ENCODE measurements around the gene FAM174B.

The FAM174B gene

GRCh38 chr15:92647467-92648163 lies 8.0 kb downstream of the FAM174B start:
- Histone ChIP-seq H3K27ac (no peak overlapping the region), H3K4me3 (no peak overlapping the region)

GRCh38 chr15:92646216-92646615 lies 9.4 kb downstream of the FAM174B start:
- H3K4me3 ChIP-seq: no peak overlapping the region
- no peak overlapping the region for H3K27ac ChIP-seq

- H3K27ac ChIP-seq: peak overlapping the region in 3 of 21 experiments; percentile 10 to 50 (median 13)
Observed at GRCh38 chr15:92645731-92646130, 9.8 kb downstream of the FAM174B start.

GRCh38 chr15:92645051-92645631 lies 10.4 kb downstream of the FAM174B start:
- Histone ChIP-seq H3K27ac (peak overlapping the region in 2 of 21 experiments; percentile 10 to 50), H3K4me3 (no peak overlapping the region)

More at GRCh38 chr15:92645731-92646130, 9.8 kb downstream of the FAM174B start:
- no peak overlapping the region for H3K4me3 ChIP-seq

- no peak overlapping the region for H3K27ac ChIP-seq
- H3K4me3 ChIP-seq: no peak overlapping the region
Observed at GRCh38 chr15:92643849-92644815, 11.4 kb downstream of the FAM174B start.

GRCh38 chr15:92638709-92639365 lies 16.7 kb downstream of the FAM174B start:
- H3K27ac ChIP-seq: peak overlapping the region in 1 of 21 experiments; percentile 25
- no peak overlapping the region for H3K4me3 ChIP-seq

GRCh38 chr15:92638291-92638708 lies 17.3 kb downstream of the FAM174B start:
- Histone ChIP-seq H3K27ac (peak overlapping the region in 1 of 21 experiments; percentile 25), H3K4me3 (no peak overlapping the region)

GRCh38 chr15:92637626-92638025 lies 17.9 kb downstream of the FAM174B start:
- H3K27ac ChIP-seq: peak overlapping the region in 1 of 21 experiments; percentile 1
- no peak overlapping the region for H3K4me3 ChIP-seq

- no peak overlapping the region for H3K4me3 ChIP-seq
- H3K27ac ChIP-seq: no peak overlapping the region
Observed at GRCh38 chr15:92636908-92637481, 18.6 kb downstream of the FAM174B start.

GRCh38 chr15:92636401-92636907 lies 19.1 kb downstream of the FAM174B start:
- no peak overlapping the region for H3K4me3 ChIP-seq
- H3K27ac ChIP-seq: no peak overlapping the region

- H3K27ac ChIP-seq: no peak overlapping the region
- H3K4me3 ChIP-seq: no peak overlapping the region
Observed at GRCh38 chr15:92634671-92635201, 20.8 kb downstream of the FAM174B start.

- no peak overlapping the region for H3K4me3 ChIP-seq
- no peak overlapping the region for H3K27ac ChIP-seq
Observed at GRCh38 chr15:92634060-92634459, 21.5 kb downstream of the FAM174B start.

- H3K4me3 ChIP-seq: no peak overlapping the region
- no peak overlapping the region for H3K27ac ChIP-seq
Observed at GRCh38 chr15:92633418-92633817, 22.2 kb downstream of the FAM174B start.

- Histone ChIP-seq H3K4me3 (no peak overlapping the region), H3K27ac (no peak overlapping the region)
Observed at GRCh38 chr15:92633001-92633400, 22.6 kb downstream of the FAM174B start.

- H3K27ac ChIP-seq: no peak overlapping the region
- no peak overlapping the region for H3K4me3 ChIP-seq
Observed at GRCh38 chr15:92631721-92632120, 23.9 kb downstream of the FAM174B start.

- H3K27ac ChIP-seq: no peak overlapping the region
- H3K4me3 ChIP-seq: no peak overlapping the region
Observed at GRCh38 chr15:92629975-92630626, 25.5 kb downstream of the FAM174B start.

GRCh38 chr15:92629276-92629974 lies 26.1 kb downstream of the FAM174B start:
- Histone ChIP-seq H3K27ac (no peak overlapping the region), H3K4me3 (no peak overlapping the region)

- Histone ChIP-seq H3K4me3 (no peak overlapping the region), H3K27ac (no peak overlapping the region)
Observed at GRCh38 chr15:92627014-92627413, 28.6 kb downstream of the FAM174B start.

Data from skin epidermis (tissue), 12 donors.